HL-60 (cell line): ENCODE measurements around the gene HHIPL2.

Experiments
- DNase-seq, 2 experiments: peaks; one replicate each; pipeline ENCODE4 v3.0.0-alpha.2; 2010 to 2020; ENCODE audit warnings: low read depth in 1 of 2, low spot score in 1 of 2
- H3K27ac ChIP-seq: fragments of 250-450 bp; sonication (Bioruptor Pico); replicated peaks from 2 replicates; pipeline ENCODE4 v1.5.1; 2020; ENCODE audit warnings: mild to moderate bottlenecking, moderate library complexity
- H3K27me3 ChIP-seq: fragments of 250-450 bp; sonication (Bioruptor Pico); 2 replicates; pipeline ENCODE4 v1.5.1; 2021; ENCODE audit warnings: mild to moderate bottlenecking, moderate library complexity; ENCODE audit not compliant: insufficient read depth, poor library complexity, severe bottlenecking
- H3K4me3 ChIP-seq: replicated peaks from 2 replicates; pipeline ENCODE4 v1.5.1; 2011; ENCODE audit warnings: mild to moderate bottlenecking, control low read depth, low read length; ENCODE audit not compliant: insufficient read depth
- GABPA ChIP-seq: IDR thresholded peaks from 2 replicates; pipeline ENCODE4 v1.6.1; 2012; ENCODE audit warnings: low read depth
- POLR2AphosphoS5 ChIP-seq: IDR thresholded peaks from 2 replicates; pipeline ENCODE4 v1.6.1; 2012; ENCODE audit warnings: low read depth
- SPI1 ChIP-seq: IDR thresholded peaks from 2 replicates; pipeline ENCODE4 v1.6.1; 2012; ENCODE audit warnings: low read depth, mild to moderate bottlenecking, borderline replicate concordance
- TF ChIP-seq, protein P1 (sequence below): IDR thresholded peaks from 2 replicates; pipeline ENCODE4 v1.6.1; 2012; ENCODE audit warnings: low read depth; ENCODE audit not compliant: insufficient replicate concordance
- TF ChIP-seq, protein P2 (sequence below): IDR thresholded peaks from one replicate; pipeline ENCODE4 v1.5.1; 2011; ENCODE audit warnings: low read length, control low read depth, inconsistent platforms; ENCODE audit not compliant: insufficient read depth

The HHIPL2 gene

DNA sequence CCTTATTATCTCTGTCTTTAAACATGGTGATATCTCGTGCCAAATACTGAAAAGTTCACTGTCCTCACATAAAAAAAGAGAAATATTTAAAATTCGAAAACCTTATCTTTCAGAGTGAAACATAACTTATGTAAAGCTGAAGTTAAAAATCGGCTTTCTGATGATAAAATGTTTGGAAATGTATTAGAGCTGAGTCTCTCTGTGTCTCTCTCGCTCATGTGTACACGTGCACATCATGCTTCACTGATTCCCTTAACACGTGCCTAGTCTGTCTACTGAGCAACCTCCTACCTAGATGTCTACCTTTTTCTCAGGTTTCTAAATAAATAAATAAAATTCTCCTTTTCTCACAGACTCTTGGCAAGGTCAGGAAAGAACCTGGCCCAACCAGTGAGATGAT lies 17.1 kb downstream of the HHIPL2 start:
- H3K27me3 ChIP-seq, result no peaks in the 10 kb centered on the region
- H3K27ac ChIP-seq, result no peak overlapping the region
- no peak for DNase-seq
- TF ChIP-seq, protein P1, sequence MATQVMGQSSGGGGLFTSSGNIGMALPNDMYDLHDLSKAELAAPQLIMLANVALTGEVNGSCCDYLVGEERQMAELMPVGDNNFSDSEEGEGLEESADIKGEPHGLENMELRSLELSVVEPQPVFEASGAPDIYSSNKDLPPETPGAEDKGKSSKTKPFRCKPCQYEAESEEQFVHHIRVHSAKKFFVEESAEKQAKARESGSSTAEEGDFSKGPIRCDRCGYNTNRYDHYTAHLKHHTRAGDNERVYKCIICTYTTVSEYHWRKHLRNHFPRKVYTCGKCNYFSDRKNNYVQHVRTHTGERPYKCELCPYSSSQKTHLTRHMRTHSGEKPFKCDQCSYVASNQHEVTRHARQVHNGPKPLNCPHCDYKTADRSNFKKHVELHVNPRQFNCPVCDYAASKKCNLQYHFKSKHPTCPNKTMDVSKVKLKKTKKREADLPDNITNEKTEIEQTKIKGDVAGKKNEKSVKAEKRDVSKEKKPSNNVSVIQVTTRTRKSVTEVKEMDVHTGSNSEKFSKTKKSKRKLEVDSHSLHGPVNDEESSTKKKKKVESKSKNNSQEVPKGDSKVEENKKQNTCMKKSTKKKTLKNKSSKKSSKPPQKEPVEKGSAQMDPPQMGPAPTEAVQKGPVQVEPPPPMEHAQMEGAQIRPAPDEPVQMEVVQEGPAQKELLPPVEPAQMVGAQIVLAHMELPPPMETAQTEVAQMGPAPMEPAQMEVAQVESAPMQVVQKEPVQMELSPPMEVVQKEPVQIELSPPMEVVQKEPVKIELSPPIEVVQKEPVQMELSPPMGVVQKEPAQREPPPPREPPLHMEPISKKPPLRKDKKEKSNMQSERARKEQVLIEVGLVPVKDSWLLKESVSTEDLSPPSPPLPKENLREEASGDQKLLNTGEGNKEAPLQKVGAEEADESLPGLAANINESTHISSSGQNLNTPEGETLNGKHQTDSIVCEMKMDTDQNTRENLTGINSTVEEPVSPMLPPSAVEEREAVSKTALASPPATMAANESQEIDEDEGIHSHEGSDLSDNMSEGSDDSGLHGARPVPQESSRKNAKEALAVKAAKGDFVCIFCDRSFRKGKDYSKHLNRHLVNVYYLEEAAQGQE, result no peak
- TF ChIP-seq SPI1 (no peak), POLR2AphosphoS5 (no peak), GABPA (no peak)
- TF ChIP-seq, protein P2, sequence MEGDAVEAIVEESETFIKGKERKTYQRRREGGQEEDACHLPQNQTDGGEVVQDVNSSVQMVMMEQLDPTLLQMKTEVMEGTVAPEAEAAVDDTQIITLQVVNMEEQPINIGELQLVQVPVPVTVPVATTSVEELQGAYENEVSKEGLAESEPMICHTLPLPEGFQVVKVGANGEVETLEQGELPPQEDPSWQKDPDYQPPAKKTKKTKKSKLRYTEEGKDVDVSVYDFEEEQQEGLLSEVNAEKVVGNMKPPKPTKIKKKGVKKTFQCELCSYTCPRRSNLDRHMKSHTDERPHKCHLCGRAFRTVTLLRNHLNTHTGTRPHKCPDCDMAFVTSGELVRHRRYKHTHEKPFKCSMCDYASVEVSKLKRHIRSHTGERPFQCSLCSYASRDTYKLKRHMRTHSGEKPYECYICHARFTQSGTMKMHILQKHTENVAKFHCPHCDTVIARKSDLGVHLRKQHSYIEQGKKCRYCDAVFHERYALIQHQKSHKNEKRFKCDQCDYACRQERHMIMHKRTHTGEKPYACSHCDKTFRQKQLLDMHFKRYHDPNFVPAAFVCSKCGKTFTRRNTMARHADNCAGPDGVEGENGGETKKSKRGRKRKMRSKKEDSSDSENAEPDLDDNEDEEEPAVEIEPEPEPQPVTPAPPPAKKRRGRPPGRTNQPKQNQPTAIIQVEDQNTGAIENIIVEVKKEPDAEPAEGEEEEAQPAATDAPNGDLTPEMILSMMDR, result no peak
- no peak overlapping the region for H3K4me3 ChIP-seq

DNA sequence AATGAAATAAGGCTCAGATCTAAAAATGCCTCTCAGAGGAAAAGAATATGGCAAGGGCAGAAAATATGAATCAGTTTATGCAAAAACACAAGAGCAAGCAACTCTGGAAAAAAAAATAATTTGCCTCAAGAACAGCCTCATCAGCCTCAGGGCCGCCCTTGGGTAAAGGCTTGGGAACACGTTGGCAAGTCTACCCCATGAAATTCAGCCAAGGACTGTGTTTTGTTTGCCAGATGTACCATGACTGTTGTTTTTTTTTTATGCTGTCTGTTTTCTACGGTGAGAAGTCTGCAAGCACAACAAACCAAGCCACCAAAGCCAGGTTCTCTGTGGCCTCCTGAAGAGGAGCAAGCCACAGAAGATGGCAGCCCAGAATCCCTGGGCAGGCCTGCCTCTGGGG lies 18.0 kb downstream of the HHIPL2 start:
- Histone ChIP-seq H3K27ac (no peak overlapping the region), H3K4me3 (no peak overlapping the region), H3K27me3 (no peaks in the 10 kb centered on the region)
- TF ChIP-seq, protein P2, result no peak
- no peak for DNase-seq

DNA sequence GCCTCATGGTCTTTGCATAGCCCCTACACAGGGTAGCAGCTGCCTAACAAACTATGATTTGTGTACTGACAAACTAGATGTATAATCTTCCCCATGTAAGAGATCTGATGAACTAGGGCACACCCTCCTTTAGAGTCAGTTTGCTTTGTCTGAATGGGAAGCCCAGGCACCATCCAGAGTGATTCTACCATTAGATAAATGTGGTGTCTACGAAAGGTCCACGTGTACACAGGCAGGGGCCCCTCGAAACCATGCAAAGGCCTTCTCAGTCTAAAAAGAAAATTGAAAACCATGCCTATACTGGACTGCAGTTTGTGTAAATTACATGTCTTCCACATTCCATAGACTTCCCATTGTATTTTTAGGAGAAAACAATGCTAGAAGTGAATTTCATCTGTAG lies 18.7 kb downstream of the HHIPL2 start:
- no peak overlapping the region for H3K27ac ChIP-seq
- TF ChIP-seq SPI1 (no peak), POLR2AphosphoS5 (no peak), GABPA (no peak)
- TF ChIP-seq, protein P2, result no peak
- TF ChIP-seq, protein P1, result no peak
- DNase-seq, result no peak
- no peaks in the 10 kb centered on the region for H3K27me3 ChIP-seq
- no peak overlapping the region for H3K4me3 ChIP-seq

DNA sequence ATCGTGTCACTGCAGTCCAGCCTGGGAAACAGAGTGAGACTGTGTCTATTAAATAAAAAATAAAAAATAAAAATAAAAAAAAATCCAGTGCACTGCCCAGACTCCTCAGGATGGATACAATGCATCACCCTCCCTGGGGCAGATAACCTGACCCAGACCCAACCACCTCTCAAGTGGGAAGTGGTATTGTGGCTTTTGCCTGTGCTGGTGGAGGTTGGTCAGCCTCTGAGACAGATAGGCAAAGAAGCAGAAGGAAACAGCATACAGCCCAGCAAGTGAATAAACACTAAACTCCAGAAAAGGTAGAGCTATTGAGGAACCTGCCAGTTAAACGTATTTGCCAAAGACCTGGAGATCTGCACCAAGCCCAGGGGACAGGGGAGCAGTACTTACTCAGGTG lies 22.0 kb downstream of the HHIPL2 start:
- no peak overlapping the region for H3K27ac ChIP-seq
- TF ChIP-seq, protein P2, result no peak
- TF ChIP-seq POLR2AphosphoS5 (no peak), GABPA (no peak), SPI1 (peak; percentile 60; the same call in 1 of the 2 replicates)
- TF ChIP-seq, protein P1, result no peak
- no peaks in the 10 kb centered on the region for H3K27me3 ChIP-seq
- peak in 1 of 2 experiments; percentile 82 for DNase-seq
- H3K4me3 ChIP-seq, result no peak overlapping the region
